NCI-H1694 (cell line): ENCODE results near the gene ITPR1.
"Not testable (repeated sequence)": the region's sequence is repeated elsewhere in the genome, so short reads cannot be mapped to it uniquely, and the experiment has no call there.

ENCODE experiments used
- DNase-seq: peaks from one replicate; lab custom pipeline; 2025; lab: John Stamatoyannopoulos, UW

The ITPR1 gene

GRCh38 chr3:4571690-4572334 is 78.7 kb downstream of the ITPR1 start:
- no peak for DNase-seq

- no peak for DNase-seq
These were observed 80.0 kb downstream of the ITPR1 start for GRCh38 chr3:4573153-4573552.

GRCh38 chr3:4574426-4574965 is 81.3 kb downstream of the ITPR1 start:
- DNase-seq: no peak

- DNase-seq: no peak
These were observed 82.2 kb downstream of the ITPR1 start for GRCh38 chr3:4575381-4575780.

GRCh38 chr3:4577721-4578120 is 84.6 kb downstream of the ITPR1 start:
- no peak for DNase-seq

- DNase-seq: no peak
These were observed 87.4 kb downstream of the ITPR1 start for GRCh38 chr3:4580346-4581123.

- DNase-seq: no peak
These were observed 87.9 kb downstream of the ITPR1 start for GRCh38 chr3:4581124-4581424.

- DNase-seq: no peak
These were observed 88.3 kb downstream of the ITPR1 start for GRCh38 chr3:4581498-4581897.

GRCh38 chr3:4581920-4582611 is 88.9 kb downstream of the ITPR1 start:
- no peak for DNase-seq

- no peak for DNase-seq
These were observed 89.5 kb downstream of the ITPR1 start for GRCh38 chr3:4582624-4583023.

- no peak for DNase-seq
These were observed 90.3 kb downstream of the ITPR1 start for GRCh38 chr3:4583416-4583815.

GRCh38 chr3:4584456-4585249 is 91.5 kb downstream of the ITPR1 start:
- no peak for DNase-seq

GRCh38 chr3:4586381-4586780 is 93.2 kb downstream of the ITPR1 start:
- DNase-seq: no peak

- DNase-seq: no peak
These were observed 94.1 kb downstream of the ITPR1 start for GRCh38 chr3:4587061-4587837.

GRCh38 chr3:4587838-4588105 is 94.6 kb downstream of the ITPR1 start:
- DNase-seq: no peak

GRCh38 chr3:4588466-4588865 is 95.3 kb downstream of the ITPR1 start:
- DNase-seq: no peak

GRCh38 chr3:4589475-4590097 is 96.4 kb downstream of the ITPR1 start:
- DNase-seq: no peak

- not testable (repeated sequence) for DNase-seq
These were observed 97.7 kb downstream of the ITPR1 start for GRCh38 chr3:4590849-4591248.

- DNase-seq: no peak
These were observed 98.5 kb downstream of the ITPR1 start for GRCh38 chr3:4591669-4592068.

- DNase-seq: no peak
These were observed 99.9 kb downstream of the ITPR1 start for GRCh38 chr3:4593014-4593413.

GRCh38 chr3:4595710-4596113 is 102.6 kb downstream of the ITPR1 start:
- DNase-seq: no peak
